Body of pancreas (tissue), 4 donors: ENCODE measurements around the gene PLEKHG4B. TPM values are rescaled to one million over a fixed set of nuclear protein-coding genes. Genes with fewer than 3 reads are reported as not detected.

ENCODE experiments used
- ATAC-seq: fragments of 150-250 bp; one replicate; pipeline ENCODE4 v1.9.1; 2016
- DNase-seq, 4 donors: peaks; one replicate each; pipeline ENCODE4 v3.0.0-alpha.2; 2019
- H3K27ac ChIP-seq, 4 donors: fragments of 200-600 bp; sonication (generic); 1 replicate in 3 of 4; 2 replicates in 1 of 4; pipeline versions ENCODE4 v1.5.1 to v1.6.1; 2016 to 2019; ENCODE audit warnings: mild to moderate bottlenecking in 1 of 4, mixed read lengths in 1 of 4, moderate library complexity in 1 of 4
- H3K27me3 ChIP-seq, 2 donors: fragments of 200-600 bp; sonication (generic); one replicate each; pipeline ENCODE4 v1.6.0; 2016; ENCODE audit warnings: mild to moderate bottlenecking in 1 of 2
- H3K36me3 ChIP-seq, 2 donors: fragments of 200-600 bp; sonication (generic); replicated peaks in 1 of 2; 2 replicates each; pipeline ENCODE4 v1.5.1; 2016; ENCODE audit warnings: low read depth in 2 of 2; ENCODE audit not compliant: insufficient read depth in 1 of 2
- H3K4me1 ChIP-seq: fragments of 200-600 bp; sonication (generic); one replicate; pipeline ENCODE4 v1.6.0; 2016
- H3K4me3 ChIP-seq, 2 donors: fragments of 200-600 bp; sonication (generic); 1 replicate in 1 of 2; 2 replicates in 1 of 2; pipeline ENCODE4 v1.5.1; 2016 to 2019
- H3K9me3 ChIP-seq, 3 donors: fragments of 200-600 bp; sonication (generic); 1 replicate in 2 of 3; 2 replicates in 1 of 3; pipeline ENCODE4 v1.5.1; 2016
- POLR2A ChIP-seq, 3 donors: fragments of 450-650 bp; IDR thresholded peaks; one replicate each; pipeline ENCODE4 v1.6.1; 2016; ENCODE audit warnings: antibody characterized with exemption in 3 of 3, mild to moderate bottlenecking in 2 of 3
- WGBS, 2 donors: methylation state at CpG; one replicate each; pipeline ENCODE4 v1.1.5; 2017; 5-methylcytosine and 5-hydroxymethylcytosine counted together
- intact Hi-C: fragments of 100-400 bp; cut with DNase I; formaldehyde crosslinking; loops from one replicate; pipeline ENCODE4 v1.15.1; 2023
- total RNA-seq, 2 donors: library from RNA; depleted of rRNA; stranded (reverse); fragments of >200 nt; gene quantifications; one replicate each; pipeline ENCODE4 v1.1.0, GENCODE V29; 2016
- TF ChIP-seq, protein P1 (sequence below), 7 experiments: fragments of 450-650 bp in 4 of 7; fragments of 200-600 bp in 3 of 7; sonication (generic) in 3 of 7; IDR thresholded peaks; one replicate each; pipeline ENCODE4 v1.5.1; 2016 to 2019; ENCODE audit warnings: antibody characterized with exemption in 7 of 7

PLEKHG4B gene
- total RNA-seq, 2 donors from 2014 or later = 0.99 to 1.3 TPM

DNA sequence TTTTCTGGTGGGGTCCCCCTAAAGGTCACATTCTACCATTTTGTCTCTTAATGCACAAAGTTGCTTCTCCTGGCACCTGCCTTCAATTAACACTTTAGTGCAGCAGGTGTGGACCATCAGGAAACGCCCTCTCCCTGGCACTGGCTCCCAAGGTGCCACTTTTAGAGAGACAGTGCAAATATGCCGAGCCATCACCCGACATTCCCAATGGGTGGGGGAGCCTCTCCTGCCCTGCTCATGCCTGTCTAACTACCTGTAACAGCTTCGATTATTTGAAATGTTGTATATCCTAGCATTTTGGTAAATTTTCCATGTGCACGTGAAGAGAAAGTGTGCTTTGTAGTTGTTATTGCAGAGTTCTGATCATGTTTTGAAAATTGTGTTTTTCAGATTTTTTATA is 86.1 kb downstream of the PLEKHG4B start:
- 56 to 65% methylated on average over 5 of the region's 5 CpGs for WGBS, 2 donors
- Histone ChIP-seq H3K36me3 (no peaks in the 10 kb centered on the region), H3K4me1 (no peaks in the 10 kb centered on the region), H3K27me3 (no peaks in the 10 kb centered on the region), H3K27ac (no peak overlapping the region), H3K9me3 (no peaks in the 10 kb centered on the region), H3K4me3 (no peak overlapping the region)
- ATAC-seq (no peak), DNase-seq (no peak)
- intact Hi-C loops = no loop called here
- no peak for TF ChIP-seq POLR2A (IDR thresholded peaks at IDR 0.05)
- TF ChIP-seq, protein P1, sequence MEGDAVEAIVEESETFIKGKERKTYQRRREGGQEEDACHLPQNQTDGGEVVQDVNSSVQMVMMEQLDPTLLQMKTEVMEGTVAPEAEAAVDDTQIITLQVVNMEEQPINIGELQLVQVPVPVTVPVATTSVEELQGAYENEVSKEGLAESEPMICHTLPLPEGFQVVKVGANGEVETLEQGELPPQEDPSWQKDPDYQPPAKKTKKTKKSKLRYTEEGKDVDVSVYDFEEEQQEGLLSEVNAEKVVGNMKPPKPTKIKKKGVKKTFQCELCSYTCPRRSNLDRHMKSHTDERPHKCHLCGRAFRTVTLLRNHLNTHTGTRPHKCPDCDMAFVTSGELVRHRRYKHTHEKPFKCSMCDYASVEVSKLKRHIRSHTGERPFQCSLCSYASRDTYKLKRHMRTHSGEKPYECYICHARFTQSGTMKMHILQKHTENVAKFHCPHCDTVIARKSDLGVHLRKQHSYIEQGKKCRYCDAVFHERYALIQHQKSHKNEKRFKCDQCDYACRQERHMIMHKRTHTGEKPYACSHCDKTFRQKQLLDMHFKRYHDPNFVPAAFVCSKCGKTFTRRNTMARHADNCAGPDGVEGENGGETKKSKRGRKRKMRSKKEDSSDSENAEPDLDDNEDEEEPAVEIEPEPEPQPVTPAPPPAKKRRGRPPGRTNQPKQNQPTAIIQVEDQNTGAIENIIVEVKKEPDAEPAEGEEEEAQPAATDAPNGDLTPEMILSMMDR (IDR thresholded peaks at IDR 0.05) = no peak

DNA sequence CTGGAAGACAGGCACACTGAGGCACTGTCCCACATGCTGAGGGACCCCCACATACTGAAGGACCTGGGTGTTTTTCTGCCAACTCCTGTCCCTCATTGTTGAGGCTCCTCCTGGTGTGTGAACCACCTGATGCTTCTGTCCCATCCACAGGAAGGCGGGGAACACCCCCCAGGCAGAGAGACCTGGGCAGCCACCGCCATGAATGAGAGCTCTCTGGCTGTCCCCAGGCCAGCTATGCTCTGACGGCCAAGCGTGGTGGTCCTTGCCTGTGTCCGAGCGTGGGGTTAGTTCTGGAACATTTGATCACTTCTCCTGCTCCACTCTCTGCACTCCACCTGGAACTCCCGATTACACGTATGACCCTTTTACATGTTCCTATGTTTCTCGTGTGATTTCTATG is 87.4 kb downstream of the PLEKHG4B start:
- no peaks in the 10 kb centered on the region for H3K36me3 ChIP-seq
- no peaks in the 10 kb centered on the region for H3K27me3 ChIP-seq
- no peak overlapping the region for H3K4me3 ChIP-seq
- ATAC-seq = no peak
- no peak overlapping the region for H3K27ac ChIP-seq
- intact Hi-C loops = no loop called here
- 78% methylated on average over 9 of the region's 9 CpGs for WGBS, 2 donors
- TF ChIP-seq, protein P1 (IDR thresholded peaks at IDR 0.05) = no peak
- no peak for TF ChIP-seq POLR2A (IDR thresholded peaks at IDR 0.05)
- H3K4me1 ChIP-seq = no peaks in the 10 kb centered on the region
- H3K9me3 ChIP-seq = no peaks in the 10 kb centered on the region
- no peak for DNase-seq

DNA sequence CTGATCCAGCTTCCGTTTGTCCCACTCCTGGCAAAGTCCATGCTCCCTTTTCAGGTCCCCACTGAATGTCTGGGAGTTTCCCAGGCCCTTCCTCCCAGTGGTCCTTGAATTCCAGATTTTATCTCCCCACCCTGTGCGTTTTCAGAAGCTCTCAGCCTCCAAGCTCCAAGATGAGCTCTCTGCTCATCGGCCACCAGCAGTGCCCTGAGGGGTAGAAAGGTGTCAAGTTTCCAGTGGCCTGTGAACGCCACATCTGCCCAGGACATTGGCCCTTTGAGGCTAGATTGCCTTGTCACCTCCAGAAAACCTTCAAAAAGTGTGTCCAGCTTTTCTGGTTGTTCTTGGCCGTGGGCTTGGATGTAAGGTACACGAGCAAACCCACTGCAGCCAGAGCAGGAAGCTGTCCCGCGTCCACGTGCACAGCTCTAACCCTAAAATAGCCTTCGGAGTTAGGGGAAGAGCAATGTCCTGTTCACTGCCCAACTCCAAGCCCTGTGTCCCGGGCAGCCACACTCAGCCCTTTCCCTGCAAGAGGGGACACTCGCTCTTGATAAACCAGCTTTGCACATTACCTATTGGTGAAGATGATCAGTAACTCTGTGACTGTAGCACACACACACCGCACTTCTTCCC is 88.4 kb downstream of the PLEKHG4B start:
- DNase-seq = no peak
- no peak for ATAC-seq
- TF ChIP-seq POLR2A (IDR thresholded peaks at IDR 0.05) = no peak
- TF ChIP-seq, protein P1 (IDR thresholded peaks at IDR 0.05) = no peak
- Histone ChIP-seq H3K36me3 (no peaks in the 10 kb centered on the region), H3K27me3 (no peaks in the 10 kb centered on the region), H3K27ac (no peak overlapping the region), H3K4me1 (no peaks in the 10 kb centered on the region), H3K4me3 (no peak overlapping the region), H3K9me3 (no peaks in the 10 kb centered on the region)
- intact Hi-C loops = no loop called here
- 65 to 66% methylated on average over 13 of the region's 13 CpGs for WGBS, 2 donors

DNA sequence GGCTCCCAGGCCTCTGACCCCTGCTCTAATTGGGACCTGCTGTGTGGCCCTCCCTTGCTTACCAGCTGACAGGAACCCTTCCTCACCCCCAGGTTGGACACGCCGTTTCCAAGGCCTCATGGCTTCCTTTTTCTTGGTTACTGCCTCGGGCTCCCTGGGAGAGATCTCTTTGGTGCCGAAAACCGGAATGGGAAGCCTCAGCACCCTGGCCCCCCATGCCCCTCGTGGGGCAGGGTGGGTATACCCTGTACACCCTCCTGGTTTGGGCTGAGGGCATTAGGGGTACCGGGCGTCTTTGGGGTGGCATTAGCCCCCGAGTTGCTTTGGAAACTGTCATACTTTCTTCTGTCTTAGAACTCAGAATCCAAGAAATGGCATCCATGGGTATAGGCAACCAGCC is 89.2 kb downstream of the PLEKHG4B start:
- TF ChIP-seq, protein P1 (IDR thresholded peaks at IDR 0.05) = no peak
- TF ChIP-seq POLR2A (IDR thresholded peaks at IDR 0.05) = no peak
- Histone ChIP-seq H3K27me3 (no peaks in the 10 kb centered on the region), H3K4me1 (no peaks in the 10 kb centered on the region), H3K36me3 (no peaks in the 10 kb centered on the region), H3K27ac (no peak overlapping the region), H3K4me3 (no peak overlapping the region), H3K9me3 (no peaks in the 10 kb centered on the region)
- DNase-seq (no peak), ATAC-seq (no peak)
- 81 to 82% methylated on average over 9 of the region's 9 CpGs for WGBS, 2 donors
- intact Hi-C loops = no loop called here

DNA sequence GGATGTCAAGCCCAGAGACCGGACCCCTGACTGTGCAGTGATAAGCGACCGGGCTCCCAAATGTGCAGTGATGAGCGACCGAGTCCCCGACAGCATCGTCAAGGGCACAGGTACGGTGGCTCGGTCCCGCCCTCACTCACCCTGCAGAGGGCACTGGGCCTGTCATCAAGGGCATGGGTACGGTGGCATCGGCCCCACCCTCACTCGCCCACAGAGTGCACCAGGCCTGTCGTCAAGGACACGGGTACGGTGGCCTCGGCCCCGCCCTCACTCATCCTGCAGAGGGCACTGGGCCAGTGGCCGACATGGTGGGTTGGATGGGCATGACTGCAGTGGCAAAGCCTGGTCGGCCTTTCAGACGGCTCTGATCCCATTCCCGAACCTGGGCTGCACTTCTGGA is 89.6 kb downstream of the PLEKHG4B start:
- H3K36me3 ChIP-seq = no peaks in the 10 kb centered on the region
- no peaks in the 10 kb centered on the region for H3K4me1 ChIP-seq
- H3K27me3 ChIP-seq = no peaks in the 10 kb centered on the region
- no peaks in the 10 kb centered on the region for H3K9me3 ChIP-seq
- 85 to 86% methylated on average over 18 to 22 of the region's 22 CpGs for WGBS, 2 donors
- ATAC-seq (no peak), DNase-seq (no peak)
- TF ChIP-seq, protein P1 (IDR thresholded peaks at IDR 0.05) = no peak
- TF ChIP-seq POLR2A (IDR thresholded peaks at IDR 0.05) = no peak
- intact Hi-C loops = no loop called here
- no peak overlapping the region for H3K4me3 ChIP-seq
- H3K27ac ChIP-seq = no peak overlapping the region
